NB4 (cell line): ENCODE results near the gene MGAT1.

Experiments
- DNase-seq: peaks from one replicate; pipeline ENCODE4 v3.0.0; 2010; ENCODE audit warnings: low read depth
- H3K4me3 ChIP-seq: one replicate; pipeline ENCODE4 v1.5.1; 2011; ENCODE audit warnings: mild to moderate bottlenecking, low read depth, low read length, moderate library complexity
- CTCF ChIP-seq: IDR thresholded peaks from one replicate; pipeline ENCODE4 v1.5.1; 2012; ENCODE audit warnings: low read depth, low read length
- MAX ChIP-seq: IDR thresholded peaks from 2 replicates; pipeline ENCODE4 v1.6.1; 2011; ENCODE audit warnings: low read depth, low read length
- MYC ChIP-seq: IDR thresholded peaks from 2 replicates; pipeline ENCODE4 v1.6.1; 2011; ENCODE audit warnings: low read depth, low read length
- POLR2A ChIP-seq: IDR thresholded peaks from 2 replicates; pipeline ENCODE4 v1.6.1; 2011; ENCODE audit warnings: mild to moderate bottlenecking; ENCODE audit not compliant: insufficient read length; ENCODE audit errors: extremely low read depth

Gene MGAT1

GRCh38 chr5:180824630-180825476, 22.2 kb upstream of the MGAT1 start:
- no peak overlapping the region for H3K4me3 ChIP-seq
- DNase-seq: no peak
- no peak for TF ChIP-seq MAX
- TF ChIP-seq CTCF: no peak

GRCh38 chr5:180823940-180824629, 21.5 kb upstream of the MGAT1 start:
- H3K4me3 ChIP-seq: no peak overlapping the region
- no peak for DNase-seq
- TF ChIP-seq POLR2A (no peak), MYC (no peak), CTCF (no peak), MAX (no peak)

- H3K4me3 ChIP-seq: no peak overlapping the region
- DNase-seq: no peak
- TF ChIP-seq POLR2A (no peak), MAX (no peak), CTCF (no peak), MYC (no peak)
These were observed 20.7 kb upstream of the MGAT1 start for GRCh38 chr5:180823346-180823745.

GRCh38 chr5:180821538-180821937, 18.9 kb upstream of the MGAT1 start:
- TF ChIP-seq POLR2A: no peak
- no peak for TF ChIP-seq MAX
- no peak for TF ChIP-seq MYC
- H3K4me3 ChIP-seq: no peak overlapping the region
- DNase-seq: no peak

GRCh38 chr5:180820788-180821321, 18.2 kb upstream of the MGAT1 start:
- DNase-seq: no peak
- TF ChIP-seq CTCF (no peak), MYC (no peak), MAX (no peak), POLR2A (no peak)
- H3K4me3 ChIP-seq: no peak overlapping the region

- DNase-seq: no peak
- H3K4me3 ChIP-seq: no peak overlapping the region
- TF ChIP-seq MAX (no peak), POLR2A (no peak), MYC (no peak), CTCF (no peak)
These were observed 16.2 kb upstream of the MGAT1 start for GRCh38 chr5:180818677-180819341.
